ENCODE data around the gene UTF1. TPM values are rescaled to one million over a fixed set of nuclear protein-coding genes. Genes with fewer than 3 reads are reported as not detected.

Gene UTF1
- total RNA-seq, 1 donor from 2014 or later = not detected

GRCh38 chr10:133253361-133253955 is 23.4 kb downstream of the UTF1 start:
- Mint-ChIP-seq H3K4me3 (ENCODE audit: unreplicated experiment) (no peak overlapping the region), H3K9me3 (ENCODE audit: low read depth) (no peaks in the 10 kb centered on the region), H3K27me3 (ENCODE audit: low read depth) (peaks cover 18% of the 10 kb centered on the region), H3K4me1 (ENCODE audit: low read depth) (no peaks in the 10 kb centered on the region), H3K27ac (ENCODE audit: unreplicated experiment) (no peak overlapping the region), H3K36me3 (ENCODE audit: low read depth) (no peaks in the 10 kb centered on the region)
- TF ChIP-seq, protein P1, sequence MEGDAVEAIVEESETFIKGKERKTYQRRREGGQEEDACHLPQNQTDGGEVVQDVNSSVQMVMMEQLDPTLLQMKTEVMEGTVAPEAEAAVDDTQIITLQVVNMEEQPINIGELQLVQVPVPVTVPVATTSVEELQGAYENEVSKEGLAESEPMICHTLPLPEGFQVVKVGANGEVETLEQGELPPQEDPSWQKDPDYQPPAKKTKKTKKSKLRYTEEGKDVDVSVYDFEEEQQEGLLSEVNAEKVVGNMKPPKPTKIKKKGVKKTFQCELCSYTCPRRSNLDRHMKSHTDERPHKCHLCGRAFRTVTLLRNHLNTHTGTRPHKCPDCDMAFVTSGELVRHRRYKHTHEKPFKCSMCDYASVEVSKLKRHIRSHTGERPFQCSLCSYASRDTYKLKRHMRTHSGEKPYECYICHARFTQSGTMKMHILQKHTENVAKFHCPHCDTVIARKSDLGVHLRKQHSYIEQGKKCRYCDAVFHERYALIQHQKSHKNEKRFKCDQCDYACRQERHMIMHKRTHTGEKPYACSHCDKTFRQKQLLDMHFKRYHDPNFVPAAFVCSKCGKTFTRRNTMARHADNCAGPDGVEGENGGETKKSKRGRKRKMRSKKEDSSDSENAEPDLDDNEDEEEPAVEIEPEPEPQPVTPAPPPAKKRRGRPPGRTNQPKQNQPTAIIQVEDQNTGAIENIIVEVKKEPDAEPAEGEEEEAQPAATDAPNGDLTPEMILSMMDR (IDR thresholded peaks at IDR 0.05) = no peak
- no peak for DNase-seq (ENCODE audit: low spot score)

GRCh38 chr10:133254421-133255120 is 24.6 kb downstream of the UTF1 start:
- H3K36me3 Mint-ChIP-seq (ENCODE audit: low read depth) = no peaks in the 10 kb centered on the region
- no peaks in the 10 kb centered on the region for H3K9me3 Mint-ChIP-seq (ENCODE audit: low read depth)
- TF ChIP-seq, protein P1 (IDR thresholded peaks at IDR 0.05) = no peak
- peaks cover 15% of the 10 kb centered on the region for H3K27me3 Mint-ChIP-seq (ENCODE audit: low read depth)
- DNase-seq (ENCODE audit: low spot score) = no peak
- no peak overlapping the region for H3K4me3 Mint-ChIP-seq (ENCODE audit: unreplicated experiment)
- H3K27ac Mint-ChIP-seq (ENCODE audit: unreplicated experiment) = no peak overlapping the region
- H3K4me1 Mint-ChIP-seq (ENCODE audit: low read depth) = peaks cover 7% of the 10 kb centered on the region

DNA sequence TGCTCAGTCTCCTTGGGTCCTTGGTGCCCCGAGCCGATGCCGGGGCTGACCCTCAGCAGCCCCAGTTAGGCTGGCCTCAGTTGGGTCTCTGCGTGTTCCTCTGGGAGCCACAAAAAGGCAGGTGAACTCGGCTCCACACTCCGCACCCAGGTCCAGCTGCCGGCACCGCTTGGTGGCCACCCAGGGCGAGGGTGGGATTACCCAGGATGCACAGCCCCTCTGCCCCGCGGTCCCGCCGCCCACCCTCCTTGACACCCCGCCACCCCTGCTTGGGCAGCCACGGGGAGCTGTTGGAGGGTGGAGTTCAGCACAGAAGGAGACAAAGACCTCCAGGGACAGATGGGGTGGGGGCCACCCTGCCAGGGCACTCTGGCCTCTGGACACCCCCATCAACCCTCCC is 25.3 kb downstream of the UTF1 start:
- H3K4me3 Mint-ChIP-seq (ENCODE audit: unreplicated experiment) = no peak overlapping the region
- no peaks in the 10 kb centered on the region for H3K36me3 Mint-ChIP-seq (ENCODE audit: low read depth)
- no peak for DNase-seq (ENCODE audit: low spot score)
- H3K27me3 Mint-ChIP-seq (ENCODE audit: low read depth) = peaks cover 8% of the 10 kb centered on the region
- H3K9me3 Mint-ChIP-seq (ENCODE audit: low read depth) = no peaks in the 10 kb centered on the region
- TF ChIP-seq, protein P1 (IDR thresholded peaks at IDR 0.05) = no peak
- peaks cover 14% of the 10 kb centered on the region for H3K4me1 Mint-ChIP-seq (ENCODE audit: low read depth)
- H3K27ac Mint-ChIP-seq (ENCODE audit: unreplicated experiment) = no peak overlapping the region

DNA sequence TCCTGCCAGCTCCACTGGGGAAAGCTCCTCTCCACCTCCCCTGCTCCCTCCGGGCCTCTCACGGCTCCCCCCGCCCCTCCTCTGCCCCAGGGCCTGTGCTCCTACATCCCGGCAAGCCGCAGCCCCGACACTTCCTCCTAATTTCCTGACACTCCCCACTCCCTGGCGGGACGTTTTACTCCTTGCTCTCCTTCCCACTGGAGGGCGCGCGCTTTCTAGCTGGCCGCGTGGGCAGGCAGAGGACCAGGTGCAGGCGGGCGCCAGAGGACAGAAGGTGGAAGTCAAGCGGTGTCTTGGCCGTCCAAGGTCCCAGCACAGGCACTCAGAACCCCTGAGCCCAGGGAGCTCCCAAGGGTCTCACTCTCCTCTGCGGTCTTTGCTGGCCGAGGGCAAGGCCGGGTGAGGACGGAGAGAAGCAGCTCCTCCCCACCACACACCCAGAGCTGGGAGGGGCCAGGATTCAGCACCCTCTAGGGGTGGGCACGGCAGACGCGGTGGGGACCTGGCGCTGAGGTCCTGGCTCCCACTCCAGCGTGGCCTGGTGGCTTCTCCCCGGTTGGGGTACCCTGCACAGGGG is 27.6 kb downstream of the UTF1 start:
- H3K4me1 Mint-ChIP-seq (ENCODE audit: low read depth) = peaks cover 14% of the 10 kb centered on the region
- TF ChIP-seq, protein P1 (IDR thresholded peaks at IDR 0.05) = peak; percentile 48
- H3K4me3 Mint-ChIP-seq (ENCODE audit: unreplicated experiment) = no peak overlapping the region
- H3K36me3 Mint-ChIP-seq (ENCODE audit: low read depth) = no peaks in the 10 kb centered on the region
- DNase-seq (ENCODE audit: low spot score) = no peak
- H3K9me3 Mint-ChIP-seq (ENCODE audit: low read depth) = no peaks in the 10 kb centered on the region
- peaks cover 4% of the 10 kb centered on the region for H3K27me3 Mint-ChIP-seq (ENCODE audit: low read depth)
- H3K27ac Mint-ChIP-seq (ENCODE audit: unreplicated experiment) = no peak overlapping the region

- Mint-ChIP-seq H3K27ac (ENCODE audit: unreplicated experiment) (no peak overlapping the region), H3K9me3 (ENCODE audit: low read depth) (no peaks in the 10 kb centered on the region)
Measured at GRCh38 chr10:133258066-133258817, 28.2 kb downstream of the UTF1 start.

More at GRCh38 chr10:133258066-133258817, 28.2 kb downstream of the UTF1 start:
- no peak for DNase-seq (ENCODE audit: low spot score)
- Mint-ChIP-seq H3K4me1 (ENCODE audit: low read depth) (peaks cover 14% of the 10 kb centered on the region), H3K27me3 (ENCODE audit: low read depth) (peaks cover 4% of the 10 kb centered on the region), H3K4me3 (ENCODE audit: unreplicated experiment) (no peak overlapping the region), H3K36me3 (ENCODE audit: low read depth) (no peaks in the 10 kb centered on the region)
- TF ChIP-seq, protein P1 (IDR thresholded peaks at IDR 0.05) = no peak

All from chondrocyte (in vitro differentiated cells).